ENCODE measurements around the gene BFSP1.

Gene BFSP1

DNA sequence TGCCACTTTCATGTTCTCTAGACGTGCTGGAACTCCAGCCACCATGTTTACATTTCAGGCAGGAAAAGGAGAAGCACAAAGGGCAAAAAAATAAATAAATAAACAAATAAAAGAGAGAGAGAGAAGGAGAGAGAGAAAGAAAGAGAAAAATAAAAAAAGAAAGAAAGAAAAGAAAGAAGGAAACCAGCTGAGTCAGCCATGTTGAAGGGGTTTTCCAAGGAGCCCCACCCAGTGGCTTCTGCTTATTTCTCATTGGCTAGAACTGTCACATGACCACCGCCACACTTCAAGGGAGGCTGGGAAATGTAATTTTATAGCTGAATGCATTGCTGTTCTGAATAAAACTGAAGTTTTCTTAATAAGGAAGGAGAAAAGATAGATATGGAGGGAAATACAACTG, 71.1 kb downstream of the BFSP1 start:
- no peak for DNase-seq

DNA sequence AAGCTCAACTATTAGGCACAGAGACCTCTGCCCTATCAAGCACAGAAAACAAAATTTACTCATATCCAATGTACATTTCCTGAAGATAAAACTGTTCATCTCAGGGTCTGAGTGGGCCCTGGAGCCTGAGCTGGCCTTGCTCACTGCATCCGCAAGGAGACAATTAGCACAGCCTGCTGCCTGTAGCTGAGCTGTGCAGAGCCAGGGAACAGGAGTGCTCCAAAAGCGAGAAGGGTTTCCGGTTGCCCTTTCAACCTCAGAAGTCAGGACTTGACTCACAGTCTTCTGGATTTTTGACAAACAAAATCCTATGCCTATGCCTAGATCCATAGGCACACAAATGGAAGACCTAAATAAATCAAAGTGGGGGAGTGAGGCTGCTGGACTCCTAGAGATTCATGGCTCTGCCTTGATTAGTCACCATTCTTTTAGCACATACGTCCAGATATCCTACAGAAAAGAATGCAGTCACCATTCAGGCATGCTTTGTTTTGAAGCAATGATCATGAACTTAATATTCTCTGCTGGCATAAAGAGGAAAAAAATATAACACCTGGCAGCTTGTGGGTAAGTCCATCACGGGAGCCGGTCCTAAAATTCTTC, 73.5 kb downstream of the BFSP1 start:
- no peak for DNase-seq

DNA sequence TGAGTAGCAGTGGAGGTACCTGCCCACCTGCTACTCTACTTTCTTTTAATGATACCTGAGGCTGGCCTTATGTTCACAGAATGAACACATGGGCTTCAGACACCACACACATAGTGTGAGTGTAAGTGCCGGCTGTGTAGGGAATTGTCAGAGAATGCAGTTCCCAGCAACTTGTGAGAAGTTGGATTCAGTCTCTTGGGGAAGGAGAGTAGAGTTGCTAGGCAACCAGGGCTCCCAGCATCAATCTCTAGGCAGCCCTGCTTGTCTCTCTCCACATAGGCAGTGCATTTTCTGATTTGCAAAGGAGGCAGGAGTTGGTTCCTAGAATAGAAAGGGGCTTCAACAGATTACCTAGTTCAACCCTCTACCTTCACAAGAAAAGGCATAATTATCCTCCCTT, 74.1 kb downstream of the BFSP1 start:
- no peak for DNase-seq

DNA sequence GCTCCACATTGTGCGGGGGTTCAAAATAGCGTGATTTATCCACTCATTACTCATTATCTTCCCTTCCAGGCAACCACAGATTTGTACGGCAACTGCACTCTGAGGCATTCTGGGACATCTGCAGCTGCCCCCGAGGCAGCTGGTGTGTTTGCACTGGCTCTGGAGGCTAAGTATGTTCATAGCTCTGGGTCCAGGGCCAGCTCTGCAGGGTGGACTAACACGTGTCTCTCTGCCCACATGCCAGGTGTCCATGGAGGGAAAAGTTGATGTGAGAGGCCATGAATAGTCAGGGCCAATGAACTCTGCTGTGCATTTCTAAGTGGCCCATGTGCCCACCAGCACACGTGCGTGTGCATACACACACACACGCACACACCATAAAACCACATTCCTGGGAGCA, 74.9 kb downstream of the BFSP1 start:
- DNase-seq = no peak

DNA sequence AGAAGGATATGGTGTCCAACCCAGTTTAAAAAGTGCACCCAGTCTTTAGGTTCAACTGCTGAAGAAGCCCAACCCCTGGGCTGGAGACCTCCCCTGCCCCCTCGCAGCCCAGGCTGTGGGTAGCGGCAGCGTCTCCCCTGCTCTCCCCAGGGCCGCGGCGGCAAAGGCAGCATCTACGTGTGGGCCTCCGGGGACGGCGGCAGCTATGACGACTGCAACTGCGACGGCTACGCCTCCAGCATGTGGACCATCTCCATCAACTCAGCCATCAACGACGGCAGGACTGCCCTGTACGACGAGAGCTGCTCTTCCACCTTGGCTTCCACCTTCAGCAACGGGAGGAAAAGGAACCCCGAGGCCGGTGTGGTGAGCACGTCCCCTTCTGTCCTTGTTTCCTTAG, 77.6 kb downstream of the BFSP1 start:
- no peak for DNase-seq

GRCh38 chr20:17452441-17452840, 78.7 kb downstream of the BFSP1 start:
- DNase-seq = no peak

DNA sequence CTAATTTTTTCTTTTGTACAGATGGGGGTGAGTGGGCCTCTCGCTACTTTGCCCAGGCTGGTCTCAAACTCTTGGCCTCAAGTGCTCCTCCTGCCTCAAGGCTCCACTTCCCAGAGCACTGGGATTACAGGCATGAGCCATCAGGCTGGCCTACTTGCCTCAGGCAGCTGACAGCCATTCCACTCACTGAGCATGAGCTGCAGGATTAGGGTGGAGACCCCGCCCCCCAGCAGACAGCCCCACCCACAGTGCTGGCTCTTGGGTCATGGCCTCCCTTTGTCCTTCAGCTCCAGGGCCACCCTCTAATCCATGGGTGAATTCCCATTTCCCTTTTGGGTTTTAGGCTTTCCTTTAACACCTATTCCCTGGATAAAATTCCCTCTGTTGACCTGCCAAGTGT, 82.1 kb downstream of the BFSP1 start:
- DNase-seq = no peak

GRCh38 chr20:17448071-17448470, 83.1 kb downstream of the BFSP1 start:
- no peak for DNase-seq

DNA sequence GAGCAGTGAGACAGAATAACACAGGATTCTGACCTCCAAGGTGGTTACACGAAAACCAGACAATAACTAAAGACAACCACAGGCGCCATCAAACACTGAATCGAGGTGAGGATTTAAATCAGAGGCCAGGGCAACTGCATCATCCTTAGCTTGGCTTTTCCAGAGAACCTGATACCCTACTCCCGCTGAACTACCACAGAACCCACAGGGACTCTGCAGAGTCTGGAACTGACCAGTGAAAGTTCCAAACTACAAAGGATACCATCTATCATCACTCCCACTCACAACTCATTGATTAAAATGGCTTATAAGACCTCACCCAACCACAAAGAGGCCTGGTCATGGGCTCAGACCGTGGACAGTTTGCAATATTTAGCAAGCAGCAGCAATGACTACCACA, 85.0 kb downstream of the BFSP1 start:
- no peak for DNase-seq

- DNase-seq = no peak
Measured at GRCh38 chr20:17445543-17445942, 85.6 kb downstream of the BFSP1 start.

- DNase-seq = no peak
Measured at GRCh38 chr20:17444091-17444490, 87.1 kb downstream of the BFSP1 start.
